ENCODE measurements around the gene NR4A1. TPM values are rescaled to one million over a fixed set of nuclear protein-coding genes. Genes with fewer than 3 reads are reported as not detected.

Gene NR4A1
- total and polyA plus RNA-seq, 2 of the 13 experiments (the other 11 are each of a cell fraction or from before 2014, with no cell fraction given) = 5.7 to 15.2 TPM

GRCh38 chr12:52070185-52070925 lies 19.1 kb downstream of the NR4A1 start (continued):
- TF ChIP-seq LCORL (IDR thresholded peaks at IDR 0.05) (no peak), LCORL (CRISPR knock-in tag; IDR thresholded peaks at IDR 0.05) (0 out of 2 replicates have a peak, but pooled peaks have one; percentile 0), CHCHD3 (CRISPR knock-in tag; IDR thresholded peaks at IDR 0.05) (no peak), AKAP8 (CRISPR knock-in tag; IDR thresholded peaks at IDR 0.05) (0 out of 2 replicates have a peak, but pooled peaks have one; percentile 32), ZFY (CRISPR knock-in tag; IDR thresholded peaks at IDR 0.05) (peak; percentile 8; the same call in 1 of the 2 replicates), DMAP1 (CRISPR knock-in tag; IDR thresholded peaks at IDR 0.05) (peak; percentile 12; the same call in 1 of the 2 replicates), HOXD1 (CRISPR knock-in tag; IDR thresholded peaks at IDR 0.05) (no peak), AGO2 (optimal IDR thresholded peaks at IDR 0.05; ENCODE audit: low read depth, low read length) (peak; percentile 68), RFXANK (CRISPR knock-in tag; IDR thresholded peaks at IDR 0.05) (no peak), RBFOX2 (IDR thresholded peaks at IDR 0.05; ENCODE audit: low read depth, low read length) (peak; percentile 45; the same call in 1 of the 2 replicates), FOXP4 (CRISPR knock-in tag; IDR thresholded peaks at IDR 0.05) (0 out of 2 replicates have a peak, but pooled peaks have one; percentile 8)

Measured in HepG2 (cell line).